GM23338 (cell line): ENCODE measurements around the gene RIOK3. TPM values are rescaled to one million over a fixed set of nuclear protein-coding genes. Genes with fewer than 3 reads are reported as not detected.

ENCODE experiments used
- ATAC-seq: fragments of 200-7000 bp; cut with Tn5 transposase; 3 replicates; pipeline ENCODE4 v1.9.1; 2020
- DNase-seq: peaks from one replicate; pipeline ENCODE4 v3.0.0-alpha.2; 2015; ENCODE audit warnings: low spot score
- H2AFZ ChIP-seq: fragments of 200-600 bp; sonication (generic); 2 replicates; pipeline ENCODE4 v1.8.0; 2016; ENCODE audit warnings: antibody characterized with exemption, mild to moderate bottlenecking, moderate library complexity
- H3F3A ChIP-seq: fragments of 200-600 bp; sonication (generic); replicated peaks from 2 replicates; pipeline ENCODE4 v1.8.0; 2017; ENCODE audit warnings: antibody characterized with exemption, mixed run types, low read depth
- H3K27ac ChIP-seq: fragments of 200-600 bp; sonication (generic); 2 replicates; pipeline ENCODE4 v1.6.1; 2016; ENCODE audit warnings: low read depth
- H3K27me3 ChIP-seq: fragments of 200-600 bp; sonication (generic); 2 replicates; pipeline ENCODE4 v1.8.0; 2016; ENCODE audit warnings: mild to moderate bottlenecking, mixed run types, moderate library complexity; ENCODE audit not compliant: insufficient read depth
- H3K36me3 ChIP-seq: fragments of 200-600 bp; sonication (generic); 2 replicates; pipeline ENCODE4 v1.8.0; 2016; ENCODE audit warnings: mild to moderate bottlenecking; ENCODE audit not compliant: insufficient read depth
- H3K4me1 ChIP-seq: fragments of 200-600 bp; sonication (generic); 2 replicates; pipeline ENCODE4 v1.8.0; 2016; ENCODE audit warnings: mild to moderate bottlenecking, moderate library complexity; ENCODE audit not compliant: insufficient read depth
- H3K4me2 ChIP-seq: fragments of 200-600 bp; sonication (generic); 2 replicates; pipeline ENCODE4 v1.7.1; 2017; ENCODE audit warnings: mixed run types
- H3K4me3 ChIP-seq: fragments of 200-600 bp; sonication (generic); 2 replicates; pipeline ENCODE4 v1.6.1; 2016; ENCODE audit warnings: mixed run types
- H3K79me2 ChIP-seq: fragments of 200-600 bp; sonication (generic); replicated peaks from 2 replicates; pipeline ENCODE4 v1.8.0; 2017; ENCODE audit warnings: mild to moderate bottlenecking; ENCODE audit not compliant: insufficient read depth
- H3K9me2 ChIP-seq: fragments of 200-600 bp; sonication (generic); 2 replicates; pipeline ENCODE4 v1.8.0; 2017; ENCODE audit not compliant: insufficient read depth
- H4K20me1 ChIP-seq: fragments of 200-600 bp; sonication (generic); replicated peaks from 2 replicates; pipeline ENCODE4 v1.8.0; 2017; ENCODE audit warnings: mild to moderate bottlenecking; ENCODE audit not compliant: insufficient read depth
- H3K27ac Mint-ChIP-seq: 2 replicates; pipeline ENCODE4 v1.8.0; 2020; ENCODE audit warnings: inconsistent platforms, mild to moderate bottlenecking, moderate library complexity, mixed read lengths
- H3K27me3 Mint-ChIP-seq: 3 replicates; pipeline ENCODE4 v1.8.0; 2022; ENCODE audit warnings: low read depth, mild to moderate bottlenecking, moderate library complexity, mixed read lengths, inconsistent platforms; ENCODE audit not compliant: insufficient read depth, poor library complexity
- H3K36me3 Mint-ChIP-seq: 3 replicates; pipeline ENCODE4 v1.8.0; 2021; ENCODE audit warnings: low read depth, mild to moderate bottlenecking, inconsistent platforms, moderate library complexity, mixed read lengths
- H3K4me1 Mint-ChIP-seq: 3 replicates; pipeline ENCODE4 v1.8.0; 2020; ENCODE audit warnings: mild to moderate bottlenecking, inconsistent platforms, mixed read lengths
- H3K4me3 Mint-ChIP-seq: 3 replicates; pipeline ENCODE4 v1.8.0; 2021; ENCODE audit warnings: moderate library complexity, mild to moderate bottlenecking, inconsistent platforms, mixed read lengths
- H3K9me3 Mint-ChIP-seq: 3 replicates; pipeline ENCODE4 v1.8.0; 2020; ENCODE audit warnings: moderate library complexity, mild to moderate bottlenecking, inconsistent platforms, mixed read lengths
- CREB1 ChIP-seq: fragments of 250-450 bp; sonication (Bioruptor Pico); IDR thresholded peaks from 2 replicates; pipeline ENCODE4 v1.5.0; 2020; ENCODE audit warnings: low read depth, mild to moderate bottlenecking, moderate library complexity
- EZH2 ChIP-seq: fragments of 200-600 bp; sonication (generic); IDR thresholded peaks from one replicate; pipeline ENCODE4 v1.8.0; 2017; ENCODE audit warnings: antibody characterized with exemption, mild to moderate bottlenecking, low read depth; ENCODE audit not compliant: unreplicated experiment
- EZH2phosphoT487 ChIP-seq: fragments of 200-600 bp; sonication (generic); IDR thresholded peaks from one replicate; pipeline ENCODE4 v1.8.1; 2018; ENCODE audit warnings: antibody characterized with exemption; ENCODE audit not compliant: unreplicated experiment
- JUNB ChIP-seq: IDR thresholded peaks from one replicate; pipeline ENCODE4 v1.6.1; 2016; ENCODE audit warnings: antibody characterized with exemption; ENCODE audit not compliant: unreplicated experiment
- POLR2AphosphoS5 ChIP-seq: IDR thresholded peaks from 2 replicates; pipeline ENCODE4 v1.6.1; 2016; ENCODE audit warnings: antibody characterized with exemption, low read depth
- STAT1 ChIP-seq: IDR thresholded peaks from one replicate; pipeline ENCODE4 v1.6.1; 2016; ENCODE audit warnings: antibody characterized with exemption; ENCODE audit not compliant: unreplicated experiment
- ZNF114 ChIP-seq: fragments of 250-450 bp; sonication (Bioruptor Pico); IDR thresholded peaks from 2 replicates; pipeline ENCODE4 v1.5.0; 2020; ENCODE audit warnings: mild to moderate bottlenecking, moderate library complexity
- ZNF331 ChIP-seq: fragments of 250-450 bp; sonication (Bioruptor Pico); IDR thresholded peaks from 2 replicates; pipeline ENCODE4 v1.5.0; 2020; ENCODE audit warnings: low read depth, mild to moderate bottlenecking, moderate library complexity
- polyA plus RNA-seq: library from polyadenylated mRNA; unstranded; fragments of >200 nt; fragmentation: Nextera tagmentation; extraction: Ambion mirVana; gene quantifications from 2 replicates; pipeline ENCODE4 v1.2.1, GENCODE V29; 2016
- total RNA-seq: library from RNA; depleted of rRNA; stranded (reverse); fragments of >200 nt; shearing (Covaris generic); gene quantifications from 2 replicates; pipeline ENCODE4 v1.2.3, GENCODE V29; 2014
- TF ChIP-seq, protein P1 (sequence below): fragments of 250-450 bp; sonication (Bioruptor Pico); IDR thresholded peaks from 2 replicates; pipeline ENCODE4 v1.5.0; 2020; ENCODE audit warnings: mild to moderate bottlenecking, moderate library complexity

The RIOK3 gene
- total and polyA plus RNA-seq, 2 experiments from 2014 or later = 20.8 to 22.1 TPM

DNA sequence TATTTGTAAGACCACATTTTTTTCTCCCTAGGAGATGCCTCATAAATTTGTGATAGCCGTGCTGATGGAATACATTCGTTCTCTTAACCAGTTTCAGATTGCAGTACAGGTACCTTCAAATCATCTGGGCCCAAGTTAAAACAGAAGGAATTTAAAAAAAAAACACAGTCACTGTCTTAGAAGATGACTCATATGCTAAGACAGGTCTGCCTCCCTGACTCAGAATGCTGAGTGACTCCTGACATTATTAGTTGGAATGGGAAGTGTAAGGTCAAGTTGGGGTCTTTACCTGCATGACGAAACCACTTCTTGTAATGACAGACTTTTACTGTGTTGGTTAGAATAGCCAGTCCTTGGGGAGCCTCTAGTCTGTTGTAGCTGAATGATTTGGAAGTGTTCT lies 76.5 kb downstream of the RIOK3 start (continued):
- TF ChIP-seq CREB1 = no peak
- TF ChIP-seq, protein P1, sequence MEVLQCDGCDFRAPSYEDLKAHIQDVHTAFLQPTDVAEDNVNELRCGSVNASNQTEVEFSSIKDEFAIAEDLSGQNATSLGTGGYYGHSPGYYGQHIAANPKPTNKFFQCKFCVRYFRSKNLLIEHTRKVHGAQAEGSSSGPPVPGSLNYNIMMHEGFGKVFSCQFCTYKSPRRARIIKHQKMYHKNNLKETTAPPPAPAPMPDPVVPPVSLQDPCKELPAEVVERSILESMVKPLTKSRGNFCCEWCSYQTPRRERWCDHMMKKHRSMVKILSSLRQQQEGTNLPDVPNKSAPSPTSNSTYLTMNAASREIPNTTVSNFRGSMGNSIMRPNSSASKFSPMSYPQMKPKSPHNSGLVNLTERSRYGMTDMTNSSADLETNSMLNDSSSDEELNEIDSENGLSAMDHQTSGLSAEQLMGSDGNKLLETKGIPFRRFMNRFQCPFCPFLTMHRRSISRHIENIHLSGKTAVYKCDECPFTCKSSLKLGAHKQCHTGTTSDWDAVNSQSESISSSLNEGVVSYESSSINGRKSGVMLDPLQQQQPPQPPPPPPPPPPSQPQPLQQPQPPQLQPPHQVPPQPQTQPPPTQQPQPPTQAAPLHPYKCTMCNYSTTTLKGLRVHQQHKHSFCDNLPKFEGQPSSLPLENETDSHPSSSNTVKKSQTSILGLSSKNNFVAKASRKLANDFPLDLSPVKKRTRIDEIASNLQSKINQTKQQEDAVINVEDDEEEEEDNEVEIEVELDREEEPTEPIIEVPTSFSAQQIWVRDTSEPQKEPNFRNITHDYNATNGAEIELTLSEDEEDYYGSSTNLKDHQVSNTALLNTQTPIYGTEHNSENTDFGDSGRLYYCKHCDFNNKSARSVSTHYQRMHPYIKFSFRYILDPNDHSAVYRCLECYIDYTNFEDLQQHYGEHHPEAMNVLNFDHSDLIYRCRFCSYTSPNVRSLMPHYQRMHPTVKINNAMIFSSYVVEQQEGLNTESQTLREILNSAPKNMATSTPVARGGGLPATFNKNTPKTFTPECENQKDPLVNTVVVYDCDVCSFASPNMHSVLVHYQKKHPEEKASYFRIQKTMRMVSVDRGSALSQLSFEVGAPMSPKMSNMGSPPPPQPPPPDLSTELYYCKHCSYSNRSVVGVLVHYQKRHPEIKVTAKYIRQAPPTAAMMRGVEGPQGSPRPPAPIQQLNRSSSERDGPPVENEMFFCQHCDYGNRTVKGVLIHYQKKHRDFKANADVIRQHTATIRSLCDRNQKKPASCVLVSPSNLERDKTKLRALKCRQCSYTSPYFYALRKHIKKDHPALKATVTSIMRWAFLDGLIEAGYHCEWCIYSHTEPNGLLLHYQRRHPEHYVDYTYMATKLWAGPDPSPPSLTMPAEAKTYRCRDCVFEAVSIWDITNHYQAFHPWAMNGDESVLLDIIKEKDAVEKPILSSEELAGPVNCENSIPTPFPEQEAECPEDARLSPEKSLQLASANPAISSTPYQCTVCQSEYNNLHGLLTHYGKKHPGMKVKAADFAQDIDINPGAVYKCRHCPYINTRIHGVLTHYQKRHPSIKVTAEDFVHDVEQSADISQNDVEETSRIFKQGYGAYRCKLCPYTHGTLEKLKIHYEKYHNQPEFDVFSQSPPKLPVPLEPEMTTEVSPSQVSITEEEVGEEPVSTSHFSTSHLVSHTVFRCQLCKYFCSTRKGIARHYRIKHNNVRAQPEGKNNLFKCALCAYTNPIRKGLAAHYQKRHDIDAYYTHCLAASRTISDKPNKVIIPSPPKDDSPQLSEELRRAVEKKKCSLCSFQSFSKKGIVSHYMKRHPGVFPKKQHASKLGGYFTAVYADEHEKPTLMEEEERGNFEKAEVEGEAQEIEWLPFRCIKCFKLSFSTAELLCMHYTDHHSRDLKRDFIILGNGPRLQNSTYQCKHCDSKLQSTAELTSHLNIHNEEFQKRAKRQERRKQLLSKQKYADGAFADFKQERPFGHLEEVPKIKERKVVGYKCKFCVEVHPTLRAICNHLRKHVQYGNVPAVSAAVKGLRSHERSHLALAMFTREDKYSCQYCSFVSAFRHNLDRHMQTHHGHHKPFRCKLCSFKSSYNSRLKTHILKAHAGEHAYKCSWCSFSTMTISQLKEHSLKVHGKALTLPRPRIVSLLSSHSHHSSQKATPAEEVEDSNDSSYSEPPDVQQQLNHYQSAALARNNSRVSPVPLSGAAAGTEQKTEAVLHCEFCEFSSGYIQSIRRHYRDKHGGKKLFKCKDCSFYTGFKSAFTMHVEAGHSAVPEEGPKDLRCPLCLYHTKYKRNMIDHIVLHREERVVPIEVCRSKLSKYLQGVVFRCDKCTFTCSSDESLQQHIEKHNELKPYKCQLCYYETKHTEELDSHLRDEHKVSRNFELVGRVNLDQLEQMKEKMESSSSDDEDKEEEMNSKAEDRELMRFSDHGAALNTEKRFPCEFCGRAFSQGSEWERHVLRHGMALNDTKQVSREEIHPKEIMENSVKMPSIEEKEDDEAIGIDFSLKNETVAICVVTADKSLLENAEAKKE (CRISPR knock-in tag) = no peak

GRCh38 chr18:23530195-23530594 lies 77.1 kb downstream of the RIOK3 start:
- H3K27ac Mint-ChIP-seq = no peak overlapping the region
- Histone ChIP-seq H4K20me1 (peaks cover 6% of the 10 kb centered on the region; the same call in 1 of the 2 replicates), H3K4me1 (no peaks in the 10 kb centered on the region)
- TF ChIP-seq JUNB = no peak
- TF ChIP-seq, protein P1 (CRISPR knock-in tag) = no peak
- TF ChIP-seq ZNF331 (CRISPR knock-in tag) = no peak
- TF ChIP-seq POLR2AphosphoS5 = no peak
- TF ChIP-seq ZNF114 (CRISPR knock-in tag) = no peak
- no peak for TF ChIP-seq STAT1
- TF ChIP-seq EZH2 = no peak
- TF ChIP-seq EZH2phosphoT487 = no peak

More at GRCh38 chr18:23530195-23530594, 77.1 kb downstream of the RIOK3 start:
- H3K36me3 ChIP-seq = peaks cover 60% of the 10 kb centered on the region
- H3K9me2 ChIP-seq = no peaks in the 10 kb centered on the region
- Mint-ChIP-seq H3K4me1 (no peaks in the 10 kb centered on the region; the same call in 2 of the 3 replicates), H3K9me3 (no peaks in the 10 kb centered on the region), H3K27me3 (peaks cover 2% of the 10 kb centered on the region), H3K36me3 (peaks cover 83% of the 10 kb centered on the region), H3K4me3 (no peak overlapping the region)
- H3K27ac ChIP-seq = no peak overlapping the region
- H3F3A ChIP-seq = peaks cover 14% of the 10 kb centered on the region; the same call in 1 of the 2 replicates
- no peak for DNase-seq
- no peak for ATAC-seq
- no peaks in the 10 kb centered on the region for H3K79me2 ChIP-seq
- no peaks in the 10 kb centered on the region for H3K27me3 ChIP-seq
- H3K4me2 ChIP-seq = no peak overlapping the region
- H3K4me3 ChIP-seq = no peak overlapping the region
- H2AFZ ChIP-seq = no peak overlapping the region
